Posterior cingulate gyrus (tissue), 11 donors: Measurements from ENCODE around the gene GNB2.
"Not testable (repeated sequence)": the region's sequence is repeated elsewhere in the genome, so short reads cannot be mapped to it uniquely, and the experiment has no call there.

Source experiments
- DNase-seq, 10 donors: peaks; one replicate each; pipeline versions ENCODE4 v3.0.0 to v3.0.0-alpha.2; 2020 to 2021; ENCODE audit warnings: mixed read lengths in 3 of 10
- intact Hi-C: fragments of 100-400 bp; cut with DNase I; formaldehyde crosslinking; loops from one replicate; pipeline ENCODE4 v1.15.1; 2023

Gene GNB2

GRCh38 chr7:100655908-100656674, 17.4 kb upstream of the GNB2 start, which contains the start of gene ACTL6B:
TSS of gene ACTL6B (minus strand) at chr7:100656448. CDS start at chr7:100656354, 94 bp downstream.
- peak; percentile 53 to 98 (median 88) for DNase-seq
- intact Hi-C loops = loop anchor here (2.0 kb wide), 1 partner anchor 15 kb away; no protein-coding TSS in a partner anchor

- intact Hi-C loops = not testable (repeated sequence)
- DNase-seq = peak in 2 of 10 donors; percentile 34 to 38
Measured at GRCh38 chr7:100662194-100662776, 11.3 kb upstream of the GNB2 start.

- intact Hi-C loops = no loop called here
- DNase-seq = peak in 1 of 10 donors; percentile 8
Measured at GRCh38 chr7:100665168-100665726, 8.3 kb upstream of the GNB2 start.

- intact Hi-C loops = no loop called here
- DNase-seq = peak in 2 of 10 donors; percentile 24 to 49
Measured at GRCh38 chr7:100667331-100668068, 6.0 kb upstream of the GNB2 start.

GRCh38 chr7:100668069-100668449, 5.5 kb upstream of the GNB2 start:
- no peak for DNase-seq
- intact Hi-C loops = no loop called here

- peak in 1 of 10 donors; percentile 55 for DNase-seq
Measured at GRCh38 chr7:100669106-100669505, 4.4 kb upstream of the GNB2 start.

GRCh38 chr7:100670074-100670473, 3.5 kb upstream of the GNB2 start:
- DNase-seq = no peak
- intact Hi-C loops = loop anchor here (2.0 to 10.0 kb wide), 4 partner anchors 13 to 195 kb away; partner anchors contain the start of genes ACTL6B, FBXO24, LRCH4 and MOSPD3

More at GRCh38 chr7:100669106-100669505, 4.4 kb upstream of the GNB2 start:
- intact Hi-C loops = not testable (repeated sequence)

- intact Hi-C loops = loop anchor here (2.0 to 10.0 kb wide), 4 partner anchors 15 to 197 kb away; partner anchors contain the start of genes ACTL6B, FBXO24, LRCH4 and MOSPD3
Measured at GRCh38 chr7:100671353-100672327, 1.9 kb upstream of the GNB2 start.

GRCh38 chr7:100673942-100674410, 436 bp downstream of the GNB2 start:
- DNase-seq = peak in 3 of 10 donors; percentile 40 to 86 (median 84)
- intact Hi-C loops = loop anchor here (5.0 to 10.0 kb wide), 3 partner anchors 62 to 199 kb away; partner anchors contain the start of genes FBXO24, LRCH4, MOSPD3 and TSC22D4

More at GRCh38 chr7:100671353-100672327, 1.9 kb upstream of the GNB2 start:
- DNase-seq = peak in 2 of 10 donors; percentile 15 to 53

GRCh38 chr7:100674411-100675104, 1.0 kb downstream of the GNB2 start:
- intact Hi-C loops = loop anchor here (5.0 to 10.0 kb wide), 3 partner anchors 62 to 200 kb away; partner anchors contain the start of genes FBXO24, LRCH4, MOSPD3 and TSC22D4
- peak in 1 of 10 donors; percentile 84 for DNase-seq

- intact Hi-C loops = loop anchor here (10.0 kb wide), 1 partner anchor 200 kb away; the partner anchor contains the start of gene TSC22D4
Measured at GRCh38 chr7:100675105-100675451, 1.5 kb downstream of the GNB2 start.

GRCh38 chr7:100675581-100676350, 2.2 kb downstream of the GNB2 start:
- peak; percentile 52 to 98 (median 84) for DNase-seq
- intact Hi-C loops = loop anchor here (10.0 kb wide), 1 partner anchor 201 kb away; the partner anchor contains the start of gene TSC22D4

More at GRCh38 chr7:100675105-100675451, 1.5 kb downstream of the GNB2 start:
- DNase-seq = peak in 2 of 10 donors; percentile 40 to 79

GRCh38 chr7:100676501-100677306, 3.2 kb downstream of the GNB2 start:
- intact Hi-C loops = loop anchor here (10.0 kb wide), 1 partner anchor 202 kb away; the partner anchor contains the start of gene TSC22D4
- peak in 1 of 10 donors; percentile 83 for DNase-seq

- peak in 1 of 10 donors; percentile 68 for DNase-seq
- intact Hi-C loops = loop anchor here (10.0 kb wide), 1 partner anchor 203 kb away; the partner anchor contains the start of gene TSC22D4
Measured at GRCh38 chr7:100677308-100678267, 4.0 kb downstream of the GNB2 start.
